Epithelial cell of proximal tubule (primary cell): Measurements from ENCODE around the gene GPRIN3. TPM values are rescaled to one million over a fixed set of nuclear protein-coding genes. Genes with fewer than 3 reads are reported as not detected.

Experiments
- DNase-seq: peaks from one replicate; pipeline ENCODE4 v3.0.0-alpha.2; 2011; ENCODE audit warnings: low read depth
- H3K4me3 ChIP-seq: 2 replicates; pipeline ENCODE4 v1.5.1; 2011; ENCODE audit warnings: low read depth, mild to moderate bottlenecking, low read length
- CTCF ChIP-seq: conservative IDR thresholded peaks from 2 replicates; pipeline ENCODE4 v1.5.1; 2012; ENCODE audit warnings: low read depth, mild to moderate bottlenecking, low read length
- total RNA-seq: library from RNA; depleted of rRNA; stranded (reverse); fragments of >200 nt; gene quantifications from 2 replicates; pipeline ENCODE4 v1.2.3, GENCODE V29; 2015

The GPRIN3 gene
- total RNA-seq: 0.94 and 2.0 TPM in 2 replicates

DNA sequence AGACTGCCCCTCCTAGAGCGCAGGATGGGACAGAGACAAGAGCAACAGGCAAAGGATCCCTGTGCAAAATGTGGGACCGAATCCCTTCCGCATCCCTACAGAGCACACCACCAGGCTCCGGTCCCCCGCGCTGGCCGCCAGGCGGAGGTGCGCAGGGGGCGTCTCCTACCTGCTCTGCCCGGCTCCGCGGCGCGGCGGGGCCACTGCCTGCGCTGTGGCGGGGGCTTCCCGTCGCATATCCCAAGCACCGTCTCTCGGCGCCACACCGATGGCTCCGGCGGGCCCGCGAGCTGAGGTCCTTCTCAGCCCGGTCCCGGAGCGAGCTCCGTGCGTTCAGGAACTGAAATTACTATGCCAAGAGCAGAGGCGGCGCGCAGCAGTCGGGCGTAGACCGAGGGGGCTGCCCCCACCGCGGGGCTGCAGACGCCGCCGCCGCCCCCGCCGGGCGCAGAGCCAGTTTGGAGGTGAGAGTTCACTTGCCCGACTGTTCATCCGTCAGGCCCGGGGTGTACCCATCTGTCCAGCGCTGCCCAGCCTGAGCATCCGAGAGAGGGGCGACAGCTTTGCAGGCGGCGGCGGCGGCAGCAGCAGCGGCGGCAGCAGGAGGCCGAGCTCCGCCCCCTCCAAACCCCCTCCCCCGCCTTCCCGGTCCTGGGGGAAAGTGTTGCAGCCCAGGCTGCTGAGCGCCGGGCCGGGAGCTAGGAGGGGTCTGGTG, at the start of gene GPRIN3:
TSS of gene GPRIN3 (minus strand) at position 355 of the 715 bp plus-strand sequence. CDS start 57,690 bp downstream, outside the sequence.
- DNase-seq: no peak
- no peak for TF ChIP-seq CTCF
- H3K4me3 ChIP-seq: peak within 1 kb of the TSS; percentile 92

GRCh38 chr4:89357340-89357739, 49.7 kb upstream of the GPRIN3 start:
- no peak for TF ChIP-seq CTCF
- DNase-seq: no peak

DNA sequence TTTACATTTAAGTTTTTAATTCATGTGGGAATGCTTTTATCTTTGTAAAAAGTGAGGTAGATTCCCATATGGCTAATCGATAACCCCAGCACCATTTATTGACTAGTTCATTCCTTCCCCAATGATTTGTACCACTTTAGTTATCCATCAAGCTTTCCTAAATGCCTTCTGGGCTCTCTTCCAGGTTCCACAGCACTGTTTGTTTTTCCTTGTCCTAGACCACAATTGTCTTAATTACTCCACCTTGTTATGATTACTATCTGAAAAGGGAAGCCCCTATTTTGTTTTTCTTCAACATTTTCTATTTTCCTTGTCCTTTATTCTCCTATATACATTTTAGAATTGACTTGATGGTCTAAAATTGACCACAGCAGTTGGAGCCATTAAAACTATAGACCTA, 48.5 kb upstream of the GPRIN3 start:
- no peak overlapping the region for H3K4me3 ChIP-seq
- TF ChIP-seq CTCF: no peak
- DNase-seq: peak; percentile 23

More at GRCh38 chr4:89357340-89357739, 49.7 kb upstream of the GPRIN3 start:
- H3K4me3 ChIP-seq: no peak overlapping the region

DNA sequence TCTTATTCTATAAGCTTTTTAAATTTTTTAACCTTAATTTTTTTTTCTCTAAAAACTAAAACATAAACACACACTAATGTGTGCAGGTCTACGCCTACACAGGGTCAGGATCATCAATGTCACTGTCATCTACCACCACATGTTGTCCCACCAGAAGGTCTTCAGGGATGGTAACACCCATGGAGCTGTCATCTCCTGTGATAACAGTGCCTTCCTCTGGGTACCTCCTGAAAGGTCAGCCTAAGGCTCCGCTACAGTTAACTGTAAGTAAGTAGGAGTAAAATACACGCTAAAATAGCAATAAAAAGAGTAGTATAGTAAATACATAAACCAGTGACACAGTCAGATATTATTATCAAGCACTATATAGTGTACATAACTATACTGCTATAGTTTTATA, 45.9 kb upstream of the GPRIN3 start:
- no peak for DNase-seq
- H3K4me3 ChIP-seq: no peak overlapping the region
- no peak for TF ChIP-seq CTCF

DNA sequence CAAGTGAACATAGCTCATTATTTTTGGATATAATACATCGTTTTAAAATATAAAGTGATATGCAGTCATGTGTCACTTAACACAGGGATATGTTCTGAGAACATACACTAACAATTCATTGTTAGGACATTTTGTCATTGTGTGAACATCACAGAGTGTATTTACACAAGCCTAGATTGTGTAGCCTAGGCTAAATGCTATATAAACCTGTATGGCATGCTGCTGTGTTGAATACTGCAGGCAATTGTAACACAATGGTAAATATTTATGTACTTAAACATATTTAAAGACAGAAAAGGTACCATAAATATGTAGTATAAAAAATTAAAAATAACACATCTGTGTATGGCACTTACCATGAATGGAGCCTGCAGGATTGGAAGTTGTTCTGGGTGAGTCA, 44.9 kb upstream of the GPRIN3 start:
- H3K4me3 ChIP-seq: no peak overlapping the region
- no peak for TF ChIP-seq CTCF
- no peak for DNase-seq

DNA sequence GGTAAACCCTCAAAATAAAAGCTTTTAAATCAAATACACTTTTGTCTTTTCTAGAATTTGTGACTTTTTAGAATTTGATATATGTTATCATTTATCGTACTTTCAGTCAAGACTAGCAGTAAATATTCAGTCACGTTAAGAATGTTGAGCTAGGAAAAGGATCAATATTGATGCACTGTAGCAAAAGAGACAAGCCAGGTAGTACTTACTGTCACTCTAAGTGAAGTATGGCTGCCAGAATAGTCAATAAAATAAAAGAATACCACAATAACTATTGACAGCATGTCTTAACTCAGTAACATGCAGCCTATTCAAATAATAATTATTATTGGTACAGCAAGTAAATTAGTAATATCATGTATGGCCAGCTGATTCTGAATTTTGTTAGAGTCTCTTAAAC, 43.6 kb upstream of the GPRIN3 start:
- no peak overlapping the region for H3K4me3 ChIP-seq
- TF ChIP-seq CTCF: no peak
- no peak for DNase-seq
